Neural progenitor cell (in vitro differentiated cells): ENCODE measurements around the gene KSR1. TPM values are rescaled to one million over a fixed set of nuclear protein-coding genes. Genes with fewer than 3 reads are reported as not detected.

ENCODE experiments used
- DNase-seq: peaks from one replicate; pipeline ENCODE4 v3.0.0-alpha.2; 2016; ENCODE audit warnings: low spot score
- H2AFZ ChIP-seq: fragments of 200-600 bp; sonication (generic); replicated peaks from 2 replicates; pipeline ENCODE4 v1.6.1; 2016; ENCODE audit warnings: antibody characterized with exemption
- H3F3A ChIP-seq: fragments of 200-600 bp; sonication (generic); 2 replicates; pipeline ENCODE4 v1.6.1; 2016; ENCODE audit warnings: antibody characterized with exemption, low read depth
- H3K27ac ChIP-seq: fragments of 200-600 bp; sonication (generic); 2 replicates; pipeline ENCODE4 v1.5.1; 2016; ENCODE audit warnings: mild to moderate bottlenecking
- H3K27me3 ChIP-seq: fragments of 200-600 bp; sonication (generic); 2 replicates; pipeline ENCODE4 v1.6.1; 2016; ENCODE audit warnings: mild to moderate bottlenecking, moderate library complexity
- H3K36me3 ChIP-seq: fragments of 200-600 bp; sonication (generic); 2 replicates; pipeline ENCODE4 v1.5.1; 2016
- H3K4me1 ChIP-seq: fragments of 200-600 bp; sonication (generic); 2 replicates; pipeline ENCODE4 v1.6.1; 2016; ENCODE audit warnings: mixed run types
- H3K4me2 ChIP-seq: fragments of 200-600 bp; sonication (generic); 2 replicates; pipeline ENCODE4 v1.6.1; 2016
- H3K4me3 ChIP-seq: fragments of 200-600 bp; sonication (generic); 2 replicates; pipeline ENCODE4 v1.5.1; 2016
- H3K79me2 ChIP-seq: fragments of 200-600 bp; sonication (generic); 2 replicates; pipeline ENCODE4 v1.6.1; 2016; ENCODE audit warnings: low read depth
- H3K9ac ChIP-seq: fragments of 200-600 bp; sonication (generic); 2 replicates; pipeline ENCODE4 v1.6.1; 2016
- H3K9me3 ChIP-seq: fragments of 200-600 bp; sonication (generic); 2 replicates; pipeline ENCODE4 v1.5.1; 2016; ENCODE audit warnings: low read depth
- H4K20me1 ChIP-seq: fragments of 200-600 bp; sonication (generic); 2 replicates; pipeline ENCODE4 v1.6.1; 2016; ENCODE audit warnings: low read depth
- H3K27ac Mint-ChIP-seq: 3 replicates; pipeline ENCODE4 v1.8.0; 2021; ENCODE audit warnings: mixed read lengths
- H3K27me3 Mint-ChIP-seq: 2 replicates; pipeline ENCODE4 v1.8.0; 2022; ENCODE audit warnings: low read depth, mild to moderate bottlenecking, inconsistent platforms, moderate library complexity, mixed read lengths; ENCODE audit not compliant: insufficient read depth
- H3K36me3 Mint-ChIP-seq: 3 replicates; pipeline ENCODE4 v1.8.0; 2021; ENCODE audit warnings: mixed read lengths
- H3K4me1 Mint-ChIP-seq: 3 replicates; pipeline ENCODE4 v1.8.0; 2021; ENCODE audit warnings: mixed read lengths
- H3K4me3 Mint-ChIP-seq: 3 replicates; pipeline ENCODE4 v1.8.0; 2021; ENCODE audit warnings: mild to moderate bottlenecking, moderate library complexity, mixed read lengths
- H3K9me3 Mint-ChIP-seq: 3 replicates; pipeline ENCODE4 v1.8.0; 2020; ENCODE audit warnings: mixed read lengths
- CTCF ChIP-seq: fragments of 200-600 bp; sonication (generic); IDR thresholded peaks from 2 replicates; pipeline ENCODE4 v1.5.1; 2017; ENCODE audit warnings: antibody characterized with exemption, mild to moderate bottlenecking
- EZH2 ChIP-seq: fragments of 200-600 bp; sonication (generic); IDR thresholded peaks from 2 replicates; pipeline ENCODE4 v1.6.1; 2017; ENCODE audit warnings: antibody characterized with exemption, mild to moderate bottlenecking, moderate library complexity
- EZH2phosphoT487 ChIP-seq: fragments of 200-600 bp; sonication (generic); IDR thresholded peaks from 2 replicates; pipeline ENCODE4 v1.6.1; 2017; ENCODE audit warnings: antibody characterized with exemption
- total RNA-seq: library from RNA; depleted of rRNA; stranded (reverse); fragments of >200 nt; gene quantifications from 2 replicates; pipeline ENCODE4 v1.2.3, GENCODE V29; 2015; ENCODE audit warnings: low replicate concordance

The KSR1 gene
- total RNA-seq, 1 donor from 2014 or later, result 16.4 TPM

GRCh38 chr17:27480699-27481098 lies 24.5 kb downstream of the KSR1 start:
- Mint-ChIP-seq H3K4me1 (peaks cover 18% of the 10 kb centered on the region), H3K27me3 (peaks cover 8% of the 10 kb centered on the region), H3K36me3 (no peaks in the 10 kb centered on the region), H3K9me3 (no peaks in the 10 kb centered on the region), H3K4me3 (no peak overlapping the region), H3K27ac (no peak overlapping the region)
- no peak overlapping the region for H2AFZ ChIP-seq
- no peak overlapping the region for H3K27ac ChIP-seq
- H3K4me2 ChIP-seq, result no peak overlapping the region
- no peaks in the 10 kb centered on the region for H3F3A ChIP-seq
- no peaks in the 10 kb centered on the region for H3K9me3 ChIP-seq
- H3K79me2 ChIP-seq, result peaks cover 42% of the 10 kb centered on the region
- H3K4me3 ChIP-seq, result no peak overlapping the region
- no peak for DNase-seq
- H3K9ac ChIP-seq, result no peak overlapping the region
- no peaks in the 10 kb centered on the region for H3K36me3 ChIP-seq
- H3K4me1 ChIP-seq, result no peaks in the 10 kb centered on the region
- peaks cover 12% of the 10 kb centered on the region for H4K20me1 ChIP-seq
- TF ChIP-seq CTCF, result no peak
- TF ChIP-seq EZH2, result no peak
- no peak for TF ChIP-seq EZH2phosphoT487
- no peaks in the 10 kb centered on the region for H3K27me3 ChIP-seq

- peaks cover 8% of the 10 kb centered on the region for H3K27me3 Mint-ChIP-seq
- H3K36me3 Mint-ChIP-seq, result no peaks in the 10 kb centered on the region
- H3F3A ChIP-seq, result no peaks in the 10 kb centered on the region
- no peak overlapping the region for H3K9ac ChIP-seq
- TF ChIP-seq EZH2 (no peak), CTCF (no peak), EZH2phosphoT487 (no peak)
- H3K27ac Mint-ChIP-seq, result no peak overlapping the region
- no peaks in the 10 kb centered on the region for H3K27me3 ChIP-seq
- peaks cover 41% of the 10 kb centered on the region for H3K79me2 ChIP-seq
- no peak overlapping the region for H2AFZ ChIP-seq
- peaks cover 11% of the 10 kb centered on the region for H4K20me1 ChIP-seq
- no peak for DNase-seq
- no peaks in the 10 kb centered on the region for H3K9me3 ChIP-seq
- no peak overlapping the region for H3K4me3 Mint-ChIP-seq
- no peaks in the 10 kb centered on the region for H3K4me1 ChIP-seq
- H3K4me2 ChIP-seq, result no peak overlapping the region
- H3K4me1 Mint-ChIP-seq, result peaks cover 22% of the 10 kb centered on the region
- no peak overlapping the region for H3K27ac ChIP-seq
- H3K4me3 ChIP-seq, result no peak overlapping the region
- no peaks in the 10 kb centered on the region for H3K36me3 ChIP-seq
- H3K9me3 Mint-ChIP-seq, result no peaks in the 10 kb centered on the region
Measured at GRCh38 chr17:27481327-27481726, 25.1 kb downstream of the KSR1 start.

- H3K27ac ChIP-seq, result no peak overlapping the region
- no peak overlapping the region for H2AFZ ChIP-seq
- H3K27me3 ChIP-seq, result no peaks in the 10 kb centered on the region
- peaks cover 15% of the 10 kb centered on the region for H3K4me1 ChIP-seq
- no peak overlapping the region for H3K27ac Mint-ChIP-seq
- H3K36me3 Mint-ChIP-seq, result no peaks in the 10 kb centered on the region
- H3K9me3 ChIP-seq, result no peaks in the 10 kb centered on the region
- peaks cover 9% of the 10 kb centered on the region for H3K27me3 Mint-ChIP-seq
- H3K4me3 Mint-ChIP-seq, result no peak overlapping the region
- H3K9me3 Mint-ChIP-seq, result no peaks in the 10 kb centered on the region
- H4K20me1 ChIP-seq, result peaks cover 17% of the 10 kb centered on the region
- no peak overlapping the region for H3K4me3 ChIP-seq
- H3K79me2 ChIP-seq, result peaks cover 44% of the 10 kb centered on the region
- H3K9ac ChIP-seq, result no peak overlapping the region
- peaks cover 7% of the 10 kb centered on the region for H3F3A ChIP-seq
- H3K4me1 Mint-ChIP-seq, result peaks cover 24% of the 10 kb centered on the region
- DNase-seq, result no peak
- H3K4me2 ChIP-seq, result no peak overlapping the region
- TF ChIP-seq EZH2phosphoT487 (no peak), CTCF (no peak), EZH2 (no peak)
- no peaks in the 10 kb centered on the region for H3K36me3 ChIP-seq
Measured at GRCh38 chr17:27485125-27485524, 28.9 kb downstream of the KSR1 start.
